Small intestine (tissue), 7 donors: ENCODE data around the gene TMEM185A. TPM values are rescaled to one million over a fixed set of nuclear protein-coding genes. Genes with fewer than 3 reads are reported as not detected.
"Not testable (repeated sequence)": the region's sequence is repeated elsewhere in the genome, so short reads cannot be mapped to it uniquely, and the experiment has no call there.

ENCODE experiments used
- DNase-seq, 2 donors: peaks; one replicate each; pipeline versions ENCODE4 v3.0.0 to v3.0.0-alpha.2; 2013
- FAIRE-seq: peaks from 2 replicates; lab custom pipeline; 2012; peaks lifted over from hg19 to GRCh38; lab: Jason Lieb, UNC
- H3K27ac ChIP-seq, 3 donors: one replicate each; pipeline ENCODE4 v1.5.1; 2013; ENCODE audit warnings: low read length in 2 of 3, mild to moderate bottlenecking in 2 of 3, control low read depth in 1 of 3, inconsistent platforms in 1 of 3, low read depth in 1 of 3, moderate library complexity in 1 of 3
- H3K27me3 ChIP-seq, 3 donors: one replicate each; pipeline ENCODE4 v1.6.1; 2013; ENCODE audit warnings: low read length in 3 of 3, inconsistent platforms in 1 of 3; ENCODE audit not compliant: control insufficient read depth in 3 of 3, insufficient read depth in 3 of 3
- H3K36me3 ChIP-seq, 3 donors: one replicate each; pipeline ENCODE4 v1.6.1; 2013; ENCODE audit warnings: low read length in 3 of 3, inconsistent platforms in 1 of 3, low read depth in 1 of 3, mild to moderate bottlenecking in 1 of 3, moderate library complexity in 1 of 3; ENCODE audit not compliant: control insufficient read depth in 3 of 3, insufficient read depth in 2 of 3
- H3K4me1 ChIP-seq, 3 donors: one replicate each; pipeline ENCODE4 v1.6.1; 2013; ENCODE audit warnings: low read length in 2 of 3, inconsistent platforms in 1 of 3, low read depth in 1 of 3, mild to moderate bottlenecking in 1 of 3, moderate library complexity in 1 of 3; ENCODE audit not compliant: control insufficient read depth in 3 of 3, insufficient read depth in 2 of 3
- H3K4me3 ChIP-seq, 3 donors: one replicate each; pipeline ENCODE4 v1.5.1; 2013; ENCODE audit warnings: low read length in 3 of 3, control low read depth in 1 of 3, inconsistent platforms in 1 of 3, low read depth in 1 of 3, mild to moderate bottlenecking in 1 of 3, moderate library complexity in 1 of 3
- H3K9me3 ChIP-seq, 2 donors: one replicate each; pipeline ENCODE4 v1.6.1; 2013; ENCODE audit warnings: low read depth in 1 of 2, low read length in 1 of 2; ENCODE audit not compliant: control insufficient read depth in 2 of 2, insufficient read depth in 1 of 2
- WGBS, 3 donors: extraction: QIAGEN DNeasy Blood & Tissue Kit; methylation state at CpG; one replicate each; pipeline ENCODE4 v1.1.7; 2013; 5-methylcytosine and 5-hydroxymethylcytosine counted together
- polyA plus RNA-seq, 4 donors: library from polyadenylated mRNA; stranded (reverse) in 3 of 4; unstranded in 1 of 4; fragments of 200-250 nt in 3 of 4; fragments of 120-200 nt in 1 of 4; gene quantifications; one replicate each; pipeline versions ENCODE4 v1.2.1 to v1.2.3, GENCODE V29; 2013
- donor health status: healthy with polysubstance abuse.
- donor health status: control.
- donor health status: control.
- donor health status: Bipolar disorder and iron deficiency.
- donor health status: healthy.

Gene TMEM185A
- polyA plus RNA-seq, 4 donors = 5.4 to 32.1 (median 9.7) TPM

GRCh38 chrX:149567621-149568417 lies 63.8 kb downstream of the TMEM185A start:
- DNase-seq (no peak), FAIRE-seq (no peak)
- no peak overlapping the region for H3K4me3 ChIP-seq
- no peak overlapping the region for H3K27ac ChIP-seq
- H3K4me1 ChIP-seq = no peaks in the 10 kb centered on the region
- 77 to 79% methylated on average over 6 to 7 of the region's 7 CpGs; no CpG with 5 or more reads in 1 of the 3 donors for WGBS, 3 donors
- no peaks in the 10 kb centered on the region for H3K9me3 ChIP-seq
- no peaks in the 10 kb centered on the region for H3K36me3 ChIP-seq
- no peaks in the 10 kb centered on the region for H3K27me3 ChIP-seq

GRCh38 chrX:149563359-149563758 lies 68.2 kb downstream of the TMEM185A start:
- H3K36me3 ChIP-seq = no peaks in the 10 kb centered on the region
- no peak overlapping the region for H3K4me3 ChIP-seq
- H3K27me3 ChIP-seq = no peaks in the 10 kb centered on the region
- H3K27ac ChIP-seq = no peak overlapping the region
- no peaks in the 10 kb centered on the region for H3K9me3 ChIP-seq
- DNase-seq (no peak), FAIRE-seq (no peak)
- H3K4me1 ChIP-seq = no peaks in the 10 kb centered on the region
- 89% methylated on average over 4 of the region's 4 CpGs; no CpG with 5 or more reads in 1 of the 3 donors for WGBS, 3 donors

DNA sequence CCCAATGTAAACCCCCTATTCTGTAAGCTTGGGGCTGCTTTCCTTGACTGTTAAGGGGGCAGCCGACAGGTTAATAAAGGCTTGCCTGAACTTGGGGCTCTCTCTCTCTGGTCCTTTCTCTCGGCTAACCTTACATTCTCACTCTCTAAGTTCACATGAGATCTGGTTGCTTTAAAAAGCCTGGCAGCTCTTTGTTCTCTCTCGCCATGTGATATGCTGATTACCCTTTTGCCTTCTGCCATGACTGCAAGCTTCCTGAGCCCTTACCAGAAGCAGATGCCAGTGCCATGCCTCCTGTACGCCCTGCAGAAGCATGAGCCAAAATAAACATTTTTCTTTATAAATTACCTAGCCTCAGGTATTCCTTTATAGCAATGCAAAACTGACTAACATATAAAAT lies 76.3 kb downstream of the TMEM185A start:
- H3K36me3 ChIP-seq, H3K27ac ChIP-seq, H3K4me3 ChIP-seq, H3K9me3 ChIP-seq, FAIRE-seq, DNase-seq, H3K27me3 ChIP-seq, H3K4me1 ChIP-seq: not testable (repeated sequence)
- no CpG with 5 or more reads among the region's 4 CpGs for WGBS, 3 donors

- not testable (repeated sequence) for H3K27me3 ChIP-seq, DNase-seq, H3K4me3 ChIP-seq, H3K9me3 ChIP-seq, H3K27ac ChIP-seq, H3K4me1 ChIP-seq, H3K36me3 ChIP-seq, FAIRE-seq
- WGBS, 3 donors = 80 to 92% methylated on average over 1 to 2 of the region's 6 CpGs; no CpG with 5 or more reads in 1 of the 3 donors
These were observed 79.7 kb downstream of the TMEM185A start for GRCh38 chrX:149551939-149552248.

DNA sequence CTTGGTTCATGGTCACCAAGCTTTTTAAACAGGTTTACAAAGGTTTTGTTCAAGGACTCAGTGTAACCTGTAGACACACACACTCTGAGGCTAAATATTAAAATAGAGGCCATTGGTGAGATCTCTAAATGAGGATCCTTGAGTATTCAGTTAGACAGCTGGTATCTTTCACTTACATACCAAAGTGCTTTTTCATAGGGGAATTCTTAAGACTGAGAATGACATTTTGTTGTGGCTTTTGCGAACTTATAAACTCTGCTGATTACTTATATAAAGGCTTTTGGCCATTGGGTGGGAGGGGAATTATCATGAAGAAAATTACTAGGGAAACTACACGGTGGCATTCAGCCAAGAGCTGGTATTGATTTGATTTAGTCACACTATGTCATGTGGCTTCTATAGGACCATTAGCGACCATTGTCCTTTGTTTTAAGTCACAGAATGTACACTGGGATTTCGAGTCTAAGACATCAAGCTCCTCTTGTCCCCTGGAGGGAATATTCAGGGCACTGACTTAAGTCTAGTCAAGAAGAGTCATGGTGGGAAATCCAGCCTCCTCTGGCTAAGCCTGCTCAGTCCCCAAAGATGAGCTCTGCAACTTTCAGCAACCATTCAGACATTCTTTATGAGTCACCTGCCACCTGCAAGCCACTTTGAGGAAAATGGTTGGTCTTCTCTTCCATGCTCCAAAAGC lies 80.2 kb downstream of the TMEM185A start:
- H3K4me1 ChIP-seq, H3K36me3 ChIP-seq, H3K9me3 ChIP-seq, H3K27me3 ChIP-seq, DNase-seq, H3K4me3 ChIP-seq, H3K27ac ChIP-seq: not testable (repeated sequence)
- WGBS, 3 donors = no CpG with 5 or more reads among the region's 4 CpGs
- FAIRE-seq = peak; percentile 78

DNA sequence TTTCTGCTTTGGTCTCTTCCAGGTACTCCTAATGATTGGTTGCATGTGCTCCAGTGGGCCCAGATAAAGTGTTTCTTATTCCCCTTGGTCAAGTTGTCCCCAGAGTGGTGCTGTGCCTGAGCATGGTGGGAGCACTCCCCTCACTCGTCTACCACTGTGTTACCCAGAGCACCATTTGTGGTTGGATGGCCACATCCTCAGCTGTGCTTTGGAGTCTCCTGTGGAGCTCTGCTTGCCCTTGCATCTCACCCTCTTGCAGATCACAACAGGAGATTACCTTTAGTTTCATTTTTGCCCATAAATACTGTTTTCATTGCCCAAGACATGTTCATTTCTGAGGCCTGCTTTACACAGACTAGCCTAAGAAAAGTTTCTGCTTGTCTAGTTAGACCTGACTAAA lies 81.1 kb downstream of the TMEM185A start:
- FAIRE-seq, H3K4me3 ChIP-seq, H3K4me1 ChIP-seq, H3K27me3 ChIP-seq, H3K9me3 ChIP-seq, H3K27ac ChIP-seq, DNase-seq, H3K36me3 ChIP-seq: not testable (repeated sequence)
- WGBS, 3 donors = 62 to 100% methylated on average over 1 of the region's 1 CpG; no CpG with 5 or more reads in 1 of the 3 donors

DNA sequence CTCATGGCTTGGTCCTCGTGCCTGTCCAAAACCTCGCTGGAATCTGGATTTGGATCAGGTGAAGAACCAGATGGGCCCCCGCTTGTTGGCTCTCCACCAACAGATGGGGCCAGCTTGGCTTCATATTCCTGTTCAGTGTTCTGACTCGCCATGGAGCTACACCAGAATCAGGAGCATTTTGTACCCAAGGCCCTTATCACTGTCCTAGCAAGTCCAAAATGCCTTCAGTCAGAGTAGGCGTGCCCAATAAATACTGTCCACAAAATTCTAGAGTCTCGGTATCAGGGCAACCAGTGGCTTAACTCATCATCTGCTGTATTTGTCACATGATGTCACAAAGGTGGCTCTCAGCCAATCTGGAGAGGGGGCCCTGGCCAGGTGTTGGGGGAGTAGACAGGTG lies 81.9 kb downstream of the TMEM185A start, which contains the start of gene HSFX3:
Gene HSFX3, minus strand, starts transcription at position 224 of the 400 bp plus-strand sequence. Its CDS starts 72 bp downstream, at position 152.
- not testable (repeated sequence) for H3K27ac ChIP-seq, FAIRE-seq, H3K4me1 ChIP-seq, H3K27me3 ChIP-seq, DNase-seq, H3K36me3 ChIP-seq, H3K4me3 ChIP-seq, H3K9me3 ChIP-seq
- WGBS, 3 donors = 100% methylated on average over 1 of the region's 6 CpGs; no CpG with 5 or more reads in 2 of the 3 donors

DNA sequence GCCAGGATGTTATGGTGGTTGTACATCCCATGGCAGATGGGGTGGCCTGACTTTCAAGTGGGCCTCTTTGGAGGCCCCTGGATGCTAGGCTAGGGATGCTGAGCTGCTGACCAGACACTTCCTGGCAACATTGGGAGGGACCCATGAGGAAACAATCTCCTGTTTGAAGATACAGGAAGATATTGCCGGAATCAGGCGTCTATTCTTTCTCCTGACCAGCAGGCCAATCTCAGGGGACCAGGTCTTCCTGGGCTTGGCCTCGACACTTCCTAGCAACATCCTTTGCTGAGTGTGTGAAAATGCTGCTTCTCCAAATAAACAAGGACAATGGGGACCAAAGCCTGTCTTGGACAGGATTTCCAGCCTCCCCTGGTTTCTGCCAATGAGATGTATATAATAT lies 83.8 kb downstream of the TMEM185A start:
- DNase-seq, FAIRE-seq, H3K36me3 ChIP-seq, H3K4me1 ChIP-seq, H3K4me3 ChIP-seq, H3K9me3 ChIP-seq, H3K27me3 ChIP-seq, H3K27ac ChIP-seq: not testable (repeated sequence)
- WGBS, 3 donors = 60% methylated on average over 1 of the region's 3 CpGs; no CpG with 5 or more reads in 2 of the 3 donors
